ENCODE results near the gene SEC14L6. TPM values are rescaled to one million over a fixed set of nuclear protein-coding genes. Genes with fewer than 3 reads are reported as not detected.

Gene SEC14L6
- total RNA-seq, 1 donor from 2014 or later, result not detected

DNA sequence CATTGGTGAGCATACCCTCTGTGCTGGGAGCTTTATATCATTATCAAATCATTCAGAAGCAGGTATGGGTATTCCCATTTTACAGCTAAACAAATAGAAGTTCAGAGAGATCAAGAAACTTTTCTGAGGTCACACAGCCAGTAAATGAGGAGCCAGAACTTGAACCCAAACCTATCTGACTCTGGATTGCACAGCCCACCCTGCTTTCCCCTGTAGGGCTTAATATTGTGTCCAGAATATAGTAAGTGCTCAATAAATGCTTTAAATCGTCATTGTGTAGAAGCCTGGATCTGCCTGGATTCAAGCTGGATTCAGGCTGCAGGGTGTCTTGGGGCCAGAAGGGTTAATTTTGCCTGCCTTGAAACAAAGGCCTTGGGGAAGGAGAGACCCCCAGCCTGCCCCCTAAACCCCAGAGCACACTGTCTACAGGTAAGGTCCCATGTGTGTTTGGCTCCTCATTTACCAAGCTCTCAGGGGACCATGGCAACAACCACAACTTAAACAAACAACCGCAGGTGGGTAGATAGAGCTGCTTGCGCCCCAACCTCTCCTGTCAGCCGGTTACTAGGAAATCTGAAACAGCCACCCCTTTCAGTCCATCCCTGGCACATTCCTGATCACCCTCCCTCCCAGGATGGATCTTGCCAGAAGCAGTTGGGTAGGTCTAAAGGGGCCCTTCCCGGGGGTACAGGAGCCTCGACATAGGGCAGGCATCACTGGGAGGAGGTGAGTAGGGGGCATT lies 71.7 kb downstream of the SEC14L6 start:
- DNase-seq, result no peak
- no peak for ATAC-seq (ENCODE audit: poor library complexity)
- intact Hi-C loops (cut with DNase I), result no loop called here

DNA sequence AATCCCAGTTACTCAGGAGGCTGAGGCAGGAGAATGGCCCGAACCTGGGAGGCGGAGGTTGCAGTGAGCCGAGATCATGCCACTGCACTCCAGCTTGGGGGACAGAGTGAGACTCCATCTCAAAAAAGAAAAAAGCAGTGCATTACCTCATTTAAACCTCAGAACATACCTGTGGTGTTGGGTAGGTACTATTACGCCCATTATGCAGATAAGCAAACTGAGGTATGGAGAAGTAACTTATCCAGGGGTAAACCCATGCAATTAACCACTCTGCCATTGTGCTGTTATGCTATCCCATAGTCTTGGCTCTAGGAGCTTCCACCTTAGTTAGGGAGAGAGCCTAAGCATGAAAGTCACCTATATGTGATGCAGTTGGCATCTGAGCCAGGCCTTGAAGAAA lies 72.4 kb downstream of the SEC14L6 start:
- ATAC-seq (ENCODE audit: poor library complexity), result no peak
- DNase-seq, result no peak
- intact Hi-C loops (cut with DNase I), result no loop called here

- DNase-seq, result no peak
Measured at GRCh38 chr22:30472994-30473720, 73.4 kb downstream of the SEC14L6 start.

More at GRCh38 chr22:30472994-30473720, 73.4 kb downstream of the SEC14L6 start:
- ATAC-seq (ENCODE audit: poor library complexity), result no peak
- intact Hi-C loops (cut with DNase I), result no loop called here

Other genes starting within 250 kb of the SEC14L6 start
- gene TBC1D10A, start 219.8 kb downstream of the SEC14L6 start, total RNA-seq, result 6.5 TPM
- 87.7 TPM for gene SF3A1, start 189.8 kb downstream of the SEC14L6 start, total RNA-seq
- 0.51 TPM for gene CCDC157, start 189.7 kb downstream of the SEC14L6 start, total RNA-seq
- 4.3 TPM for gene RNF215, start 159.3 kb downstream of the SEC14L6 start, total RNA-seq
- gene SEC14L2, start 149.7 kb downstream of the SEC14L6 start, total RNA-seq, result 1.5 TPM
- gene MTFP1, start 121.0 kb downstream of the SEC14L6 start, total RNA-seq, result 15.1 TPM
- not detected for gene SEC14L3, start 74.7 kb downstream of the SEC14L6 start, total RNA-seq
- gene SEC14L4, start 41.0 kb downstream of the SEC14L6 start, total RNA-seq, result not detected
- gene GAL3ST1, start 27.9 kb upstream of the SEC14L6 start, total RNA-seq, result 0.27 TPM
- gene PES1, start 45.2 kb upstream of the SEC14L6 start, total RNA-seq, result 19.3 TPM
- gene TCN2, start 60.4 kb upstream of the SEC14L6 start, total RNA-seq, result 13.4 TPM
- gene SLC35E4, start 89.0 kb upstream of the SEC14L6 start, total RNA-seq, result 4.1 TPM
- gene DUSP18, start 121.1 kb upstream of the SEC14L6 start, total RNA-seq, result 2.2 TPM
- gene OSBP2, start 148.1 kb upstream of the SEC14L6 start, total RNA-seq, result 15.1 TPM